ENCODE results near the gene GPR143. TPM values are rescaled to one million over a fixed set of nuclear protein-coding genes. Genes with fewer than 3 reads are reported as not detected.

GPR143 gene
- total and polyA plus RNA-seq, 4 donors, result 0.33 to 1.4 (median 0.48) TPM

DNA sequence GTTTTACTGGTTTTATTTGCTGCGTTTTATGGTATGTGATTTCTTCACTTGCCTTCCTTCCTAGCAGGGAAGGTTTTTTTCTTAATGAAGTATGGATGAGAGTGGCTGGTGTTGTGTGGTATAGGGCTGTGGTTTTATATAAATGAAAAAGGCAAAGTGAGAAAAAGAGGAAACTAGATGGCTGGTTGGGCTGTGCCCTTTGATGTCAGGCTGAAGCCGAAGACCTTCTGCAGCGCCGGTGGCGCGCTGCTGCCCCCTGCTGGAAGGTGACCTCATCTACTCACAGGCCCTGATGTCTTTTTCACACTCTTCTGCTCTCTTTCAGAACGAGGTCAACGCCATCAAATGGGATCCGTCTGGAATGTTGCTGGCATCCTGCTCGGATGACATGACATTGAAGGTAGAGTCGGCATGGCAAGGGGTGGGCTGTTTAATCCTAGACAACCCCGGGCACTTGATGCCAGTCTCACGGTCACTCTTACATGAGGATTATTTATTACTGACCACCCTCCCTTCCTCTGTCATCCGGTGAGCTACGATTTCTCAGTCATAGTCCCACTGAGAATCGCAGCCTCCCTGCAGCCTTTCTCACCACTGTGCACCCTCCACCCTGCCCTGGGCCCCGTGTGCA lies 56.6 kb downstream of the GPR143 start:
- peak; percentile 69 for DNase-seq (ENCODE audit: low spot score)
- no peak overlapping the region for H3K4me3 ChIP-seq (ENCODE audit: low read depth in 1 of 3, low read length in 3 of 3)
- TF ChIP-seq FOXA1 (IDR thresholded peaks at IDR 0.05) (no peak), JUND (IDR thresholded peaks at IDR 0.05) (no peak), SP1 (IDR thresholded peaks at IDR 0.05) (no peak), RAD21 (IDR thresholded peaks at IDR 0.05) (peak; percentile 93 to 98), EGR1 (IDR thresholded peaks at IDR 0.05; ENCODE audit: low read depth in 2 of 2) (no peak), YY1 (IDR thresholded peaks at IDR 0.05) (no peak), RXRA (IDR thresholded peaks at IDR 0.05) (no peak), GABPA (IDR thresholded peaks at IDR 0.05 in 1 of 2, conservative IDR thresholded peaks at IDR 0.05 in 1 of 2) (no peak), FOXA2 (IDR thresholded peaks at IDR 0.05) (no peak), HNF4A (conservative IDR thresholded peaks at IDR 0.05) (no peak)
- TF ChIP-seq, protein P1, sequence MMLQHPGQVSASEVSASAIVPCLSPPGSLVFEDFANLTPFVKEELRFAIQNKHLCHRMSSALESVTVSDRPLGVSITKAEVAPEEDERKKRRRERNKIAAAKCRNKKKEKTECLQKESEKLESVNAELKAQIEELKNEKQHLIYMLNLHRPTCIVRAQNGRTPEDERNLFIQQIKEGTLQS (IDR thresholded peaks at IDR 0.05), result no peak
- TF ChIP-seq, protein P2, sequence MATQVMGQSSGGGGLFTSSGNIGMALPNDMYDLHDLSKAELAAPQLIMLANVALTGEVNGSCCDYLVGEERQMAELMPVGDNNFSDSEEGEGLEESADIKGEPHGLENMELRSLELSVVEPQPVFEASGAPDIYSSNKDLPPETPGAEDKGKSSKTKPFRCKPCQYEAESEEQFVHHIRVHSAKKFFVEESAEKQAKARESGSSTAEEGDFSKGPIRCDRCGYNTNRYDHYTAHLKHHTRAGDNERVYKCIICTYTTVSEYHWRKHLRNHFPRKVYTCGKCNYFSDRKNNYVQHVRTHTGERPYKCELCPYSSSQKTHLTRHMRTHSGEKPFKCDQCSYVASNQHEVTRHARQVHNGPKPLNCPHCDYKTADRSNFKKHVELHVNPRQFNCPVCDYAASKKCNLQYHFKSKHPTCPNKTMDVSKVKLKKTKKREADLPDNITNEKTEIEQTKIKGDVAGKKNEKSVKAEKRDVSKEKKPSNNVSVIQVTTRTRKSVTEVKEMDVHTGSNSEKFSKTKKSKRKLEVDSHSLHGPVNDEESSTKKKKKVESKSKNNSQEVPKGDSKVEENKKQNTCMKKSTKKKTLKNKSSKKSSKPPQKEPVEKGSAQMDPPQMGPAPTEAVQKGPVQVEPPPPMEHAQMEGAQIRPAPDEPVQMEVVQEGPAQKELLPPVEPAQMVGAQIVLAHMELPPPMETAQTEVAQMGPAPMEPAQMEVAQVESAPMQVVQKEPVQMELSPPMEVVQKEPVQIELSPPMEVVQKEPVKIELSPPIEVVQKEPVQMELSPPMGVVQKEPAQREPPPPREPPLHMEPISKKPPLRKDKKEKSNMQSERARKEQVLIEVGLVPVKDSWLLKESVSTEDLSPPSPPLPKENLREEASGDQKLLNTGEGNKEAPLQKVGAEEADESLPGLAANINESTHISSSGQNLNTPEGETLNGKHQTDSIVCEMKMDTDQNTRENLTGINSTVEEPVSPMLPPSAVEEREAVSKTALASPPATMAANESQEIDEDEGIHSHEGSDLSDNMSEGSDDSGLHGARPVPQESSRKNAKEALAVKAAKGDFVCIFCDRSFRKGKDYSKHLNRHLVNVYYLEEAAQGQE (IDR thresholded peaks at IDR 0.05), result no peak
- TF ChIP-seq, protein P3, sequence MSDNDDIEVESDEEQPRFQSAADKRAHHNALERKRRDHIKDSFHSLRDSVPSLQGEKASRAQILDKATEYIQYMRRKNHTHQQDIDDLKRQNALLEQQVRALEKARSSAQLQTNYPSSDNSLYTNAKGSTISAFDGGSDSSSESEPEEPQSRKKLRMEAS (IDR thresholded peaks at IDR 0.05), result no peak
- TF ChIP-seq, protein P4, sequence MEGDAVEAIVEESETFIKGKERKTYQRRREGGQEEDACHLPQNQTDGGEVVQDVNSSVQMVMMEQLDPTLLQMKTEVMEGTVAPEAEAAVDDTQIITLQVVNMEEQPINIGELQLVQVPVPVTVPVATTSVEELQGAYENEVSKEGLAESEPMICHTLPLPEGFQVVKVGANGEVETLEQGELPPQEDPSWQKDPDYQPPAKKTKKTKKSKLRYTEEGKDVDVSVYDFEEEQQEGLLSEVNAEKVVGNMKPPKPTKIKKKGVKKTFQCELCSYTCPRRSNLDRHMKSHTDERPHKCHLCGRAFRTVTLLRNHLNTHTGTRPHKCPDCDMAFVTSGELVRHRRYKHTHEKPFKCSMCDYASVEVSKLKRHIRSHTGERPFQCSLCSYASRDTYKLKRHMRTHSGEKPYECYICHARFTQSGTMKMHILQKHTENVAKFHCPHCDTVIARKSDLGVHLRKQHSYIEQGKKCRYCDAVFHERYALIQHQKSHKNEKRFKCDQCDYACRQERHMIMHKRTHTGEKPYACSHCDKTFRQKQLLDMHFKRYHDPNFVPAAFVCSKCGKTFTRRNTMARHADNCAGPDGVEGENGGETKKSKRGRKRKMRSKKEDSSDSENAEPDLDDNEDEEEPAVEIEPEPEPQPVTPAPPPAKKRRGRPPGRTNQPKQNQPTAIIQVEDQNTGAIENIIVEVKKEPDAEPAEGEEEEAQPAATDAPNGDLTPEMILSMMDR (IDR thresholded peaks at IDR 0.05; ENCODE audit: low read depth, low read length, missing input control), result peak; percentile 79
- no peak overlapping the region for H3K9ac ChIP-seq (ENCODE audit: low read depth in 1 of 2, low read length in 2 of 2)
- peaks cover 0 to 2% (median 0%) of the 10 kb centered on the region in 4 donors for H3K4me1 ChIP-seq (ENCODE audit: control insufficient read depth in 4 of 4, insufficient read depth in 4 of 4, low read length in 3 of 4)
- no peaks in the 10 kb centered on the region for H3K27me3 ChIP-seq (ENCODE audit: control insufficient read depth in 4 of 4, insufficient read depth in 4 of 4, low read length in 3 of 4)
- H3K27ac ChIP-seq (ENCODE audit: low read depth in 1 of 2, low read length in 2 of 2), result no peak overlapping the region
- H3K9me3 ChIP-seq (ENCODE audit: control insufficient read depth in 4 of 4, low read length in 3 of 4), result peaks cover 0 to 2% (median 0%) of the 10 kb centered on the region in 4 donors
- WGBS, result 34% methylated on average over 17 of the region's 17 CpGs
- H3K36me3 ChIP-seq (ENCODE audit: control insufficient read depth in 4 of 4, insufficient read depth in 3 of 4, low read depth in 1 of 4, low read length in 3 of 4), result peaks cover 1 to 36% (median 9%) of the 10 kb centered on the region in 4 donors

DNA sequence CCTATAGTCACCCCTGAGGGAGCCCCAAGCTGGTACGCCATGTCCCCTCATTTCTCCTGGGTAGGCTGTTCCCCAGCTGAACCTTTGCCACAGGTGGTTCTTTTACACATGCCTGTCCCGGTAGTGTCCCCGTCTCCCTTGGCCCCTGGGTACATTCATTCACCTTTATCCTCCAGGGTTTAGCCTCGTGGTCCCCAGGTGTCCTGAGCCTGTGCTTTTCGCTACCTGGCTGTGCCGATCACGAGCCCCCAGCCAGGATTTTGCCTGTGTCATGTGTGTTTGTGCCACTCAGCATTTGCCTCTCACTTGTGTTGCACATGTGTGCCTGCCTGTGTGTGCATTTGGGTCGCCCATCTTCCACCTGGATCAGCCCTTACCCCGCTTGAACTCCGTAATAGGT lies 57.6 kb downstream of the GPR143 start:
- no peak for DNase-seq (ENCODE audit: low spot score)
- H3K9me3 ChIP-seq (ENCODE audit: control insufficient read depth in 4 of 4, low read length in 3 of 4), result peaks cover 0 to 2% (median 0%) of the 10 kb centered on the region in 4 donors
- TF ChIP-seq SP1 (IDR thresholded peaks at IDR 0.05), result no peak
- 89% methylated on average over 10 of the region's 10 CpGs for WGBS
- peaks cover 0 to 2% (median 0%) of the 10 kb centered on the region in 4 donors for H3K4me1 ChIP-seq (ENCODE audit: control insufficient read depth in 4 of 4, insufficient read depth in 4 of 4, low read length in 3 of 4)
- peaks cover 1 to 35% (median 8%) of the 10 kb centered on the region in 4 donors for H3K36me3 ChIP-seq (ENCODE audit: control insufficient read depth in 4 of 4, insufficient read depth in 3 of 4, low read depth in 1 of 4, low read length in 3 of 4)
- H3K4me3 ChIP-seq (ENCODE audit: low read depth in 1 of 3, low read length in 3 of 3), result no peak overlapping the region
- H3K27me3 ChIP-seq (ENCODE audit: control insufficient read depth in 4 of 4, insufficient read depth in 4 of 4, low read length in 3 of 4), result no peaks in the 10 kb centered on the region
- no peak overlapping the region for H3K9ac ChIP-seq (ENCODE audit: low read depth in 1 of 2, low read length in 2 of 2)
- no peak overlapping the region for H3K27ac ChIP-seq (ENCODE audit: low read depth in 1 of 2, low read length in 2 of 2)
